Keratinocyte (primary cell): ENCODE data around the gene NRXN2. TPM values are rescaled to one million over a fixed set of nuclear protein-coding genes. Genes with fewer than 3 reads are reported as not detected.

Experiments used
- DNase-seq: peaks from one replicate; pipeline ENCODE4 v3.0.0-alpha.2; 2011; ENCODE audit warnings: low read depth, missing footprints, low spot score
- FAIRE-seq: peaks from 2 replicates; lab custom pipeline; 2011; peaks lifted over from hg19 to GRCh38; lab: Jason Lieb, UNC
- H2AFZ ChIP-seq: 2 replicates; pipeline ENCODE4 v1.6.0; 2012; ENCODE audit warnings: low read length, control low read depth, inconsistent platforms; ENCODE audit not compliant: control insufficient read depth
- H3K27ac ChIP-seq: 2 replicates; pipeline ENCODE4 v1.5.1; 2011; ENCODE audit warnings: low read length; ENCODE audit not compliant: control insufficient read depth, insufficient read depth
- H3K27me3 ChIP-seq: 3 replicates; pipeline ENCODE4 v1.6.0; 2011; ENCODE audit warnings: low read length; ENCODE audit not compliant: control insufficient read depth, insufficient read depth; ENCODE audit errors: extremely low read depth
- H3K36me3 ChIP-seq, 2 experiments: 2 replicates in 1 of 2; 3 replicates in 1 of 2; pipeline ENCODE4 v1.5.1; 2011; ENCODE audit warnings: low read length in 2 of 2, mild to moderate bottlenecking in 1 of 2; ENCODE audit not compliant: control insufficient read depth in 2 of 2, insufficient read depth in 2 of 2; ENCODE audit errors: extremely low read depth in 1 of 2
- H3K4me1 ChIP-seq: 3 replicates; pipeline ENCODE4 v1.5.1; 2011; ENCODE audit warnings: low read length; ENCODE audit not compliant: control insufficient read depth, insufficient read depth; ENCODE audit errors: extremely low read depth
- H3K4me2 ChIP-seq: 3 replicates; pipeline ENCODE4 v1.6.0; 2011; ENCODE audit warnings: low read depth, low read length; ENCODE audit not compliant: control insufficient read depth, insufficient read depth; ENCODE audit errors: extremely low read depth
- H3K4me3 ChIP-seq, 3 experiments: fragments of 200-600 bp in 1 of 3; sonication (generic) in 1 of 3; 2 replicates in 2 of 3; 3 replicates in 1 of 3; pipeline ENCODE4 v1.5.1; 2011 to 2016; ENCODE audit warnings: low read length in 3 of 3, mild to moderate bottlenecking in 3 of 3, control low read depth in 2 of 3, inconsistent platforms in 1 of 3, low read depth in 1 of 3, mixed read lengths in 1 of 3, mixed run types in 1 of 3, moderate library complexity in 1 of 3; ENCODE audit not compliant: control insufficient read depth in 2 of 3, insufficient read depth in 2 of 3; ENCODE audit errors: extremely low read depth in 1 of 3
- H3K79me2 ChIP-seq: 2 replicates; pipeline ENCODE4 v1.6.0; 2012; ENCODE audit warnings: low read length; ENCODE audit not compliant: control insufficient read depth, insufficient read depth
- H3K9ac ChIP-seq: 3 replicates; pipeline ENCODE4 v1.6.0; 2011; ENCODE audit warnings: low read length; ENCODE audit not compliant: control insufficient read depth, insufficient read depth; ENCODE audit errors: extremely low read depth
- H3K9me1 ChIP-seq: 3 replicates; pipeline ENCODE4 v1.6.0; 2011; ENCODE audit warnings: low read length; ENCODE audit not compliant: control insufficient read depth, insufficient read depth; ENCODE audit errors: extremely low read depth
- H3K9me3 ChIP-seq: 2 replicates; pipeline ENCODE4 v1.5.1; 2012; ENCODE audit warnings: low read depth, low read length; ENCODE audit not compliant: control insufficient read depth
- H4K20me1 ChIP-seq: 3 replicates; pipeline ENCODE4 v1.6.0; 2011; ENCODE audit warnings: low read length; ENCODE audit not compliant: control insufficient read depth, insufficient read depth; ENCODE audit errors: extremely low read depth
- EZH2 ChIP-seq: IDR thresholded peaks from one replicate; pipeline ENCODE4 v1.6.1; 2012; ENCODE audit warnings: inconsistent platforms, mild to moderate bottlenecking, low read length, moderate library complexity
- dilution Hi-C: fragments of 300-500 bp; cut with MboI; formaldehyde crosslinking; loops from one replicate; pipeline ENCODE4 v1.7.0; 2020; ENCODE audit warnings: low sequenced_read_pairs; ENCODE audit not compliant: extremely low pct_ligation_motif_present
- polyA plus RNA-seq, 5 experiments: library from polyadenylated mRNA; depleted of rRNA in 3 of 5; stranded (reverse) in 3 of 5; stranded (forward) in 1 of 5; unstranded in 1 of 5; fragments of >200 nt; gene quantifications; 1 replicate in 1 of 5; 2 replicates in 3 of 5; 3 replicates in 1 of 5; pipeline versions ENCODE4 v1.2.1 to v1.2.3, GENCODE V29; 2011 to 2012; ENCODE audit warnings: missing spikeins in 2 of 5, low read depth in 1 of 5, low replicate concordance in 1 of 5
- TF ChIP-seq, protein P1 (sequence below), 3 experiments: IDR thresholded peaks in 1 of 3; conservative IDR thresholded peaks in 1 of 3; optimal IDR thresholded peaks in 1 of 3; 2 replicates in 2 of 3; 3 replicates in 1 of 3; pipeline versions ENCODE3 to v1.5.1; 2011; ENCODE audit warnings: low read length in 3 of 3, mild to moderate bottlenecking in 3 of 3, moderate library complexity in 2 of 3, control low read depth in 1 of 3, inconsistent platforms in 1 of 3; ENCODE audit not compliant: insufficient read depth in 2 of 3; ENCODE audit errors: extremely low read depth in 1 of 3

The NRXN2 gene
- polyA plus RNA-seq, 1 donor (not counting 4 experiments of a cell fraction or from before 2014, with no cell fraction given) = not detected

DNA sequence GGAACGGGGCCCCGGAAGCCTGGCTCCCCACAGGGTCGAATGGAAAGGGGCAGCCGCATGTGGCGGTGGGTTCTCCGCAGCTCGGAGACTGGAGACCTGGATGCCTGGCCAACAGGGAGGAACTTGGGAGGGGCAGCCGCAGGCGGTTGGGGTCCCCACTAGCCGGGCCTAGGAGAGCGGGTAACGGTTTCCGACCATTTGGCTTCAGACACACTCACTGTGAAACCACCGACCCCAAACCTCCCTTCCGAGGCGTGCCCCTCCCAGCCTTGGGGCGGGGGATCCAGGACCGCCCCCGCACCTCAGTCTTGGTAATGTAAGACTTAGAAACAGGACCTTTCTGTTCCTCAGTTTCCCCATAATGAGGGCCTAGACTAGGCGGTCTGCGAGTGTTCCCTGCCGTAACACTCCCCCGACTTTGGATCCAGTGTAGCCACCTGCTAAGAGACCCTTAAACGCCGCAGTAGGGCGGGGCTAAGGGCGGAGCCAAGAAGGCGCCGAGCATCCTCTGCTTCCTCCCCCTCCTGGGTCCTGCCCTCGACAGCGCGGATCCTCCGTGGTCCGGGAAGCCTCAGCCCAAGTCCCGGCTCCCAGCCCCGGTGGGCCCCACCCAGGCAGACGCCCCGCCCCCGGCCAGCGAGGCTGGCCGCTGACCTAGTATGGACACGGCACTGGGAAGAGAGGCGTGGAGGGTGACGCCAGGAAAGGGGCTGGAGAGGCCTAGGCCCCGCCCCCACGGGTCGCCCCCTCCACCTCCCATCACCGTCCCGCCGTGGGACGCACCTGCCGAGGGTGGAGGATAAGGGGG lies 22.7 kb upstream of the NRXN2 start:
- no peak for FAIRE-seq

DNA sequence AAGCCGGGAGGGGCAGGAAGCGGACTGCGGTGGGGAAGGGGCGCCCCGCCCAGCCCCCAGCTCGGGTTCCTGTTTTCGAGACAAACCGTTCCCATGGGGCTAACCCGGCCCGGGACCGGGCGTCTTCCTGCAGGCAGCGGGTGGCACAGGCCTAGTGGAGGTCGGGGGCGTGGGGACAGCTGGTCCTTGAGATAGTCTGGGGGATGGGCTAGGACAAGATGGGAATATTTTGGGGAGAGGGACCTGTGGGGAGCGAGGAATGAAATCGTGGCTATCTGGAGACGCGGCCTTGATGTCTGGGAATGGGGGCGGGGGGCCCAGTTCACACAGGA lies 22.2 kb upstream of the NRXN2 start:
- H3K4me3 ChIP-seq = no peak overlapping the region
- no peak overlapping the region for H3K9ac ChIP-seq
- no peaks in the 10 kb centered on the region for H4K20me1 ChIP-seq
- no peaks in the 10 kb centered on the region for H3K9me1 ChIP-seq
- no peaks in the 10 kb centered on the region for H3K36me3 ChIP-seq
- H2AFZ ChIP-seq = no peak overlapping the region
- H3K79me2 ChIP-seq = no peaks in the 10 kb centered on the region
- H3K4me1 ChIP-seq = peaks cover 28% of the 10 kb centered on the region
- H3K27ac ChIP-seq = no peak overlapping the region
- H3K9me3 ChIP-seq = no peaks in the 10 kb centered on the region
- dilution Hi-C loops = no loop called here
- H3K4me2 ChIP-seq = peak overlapping the region; percentile 32
- DNase-seq (no peak), FAIRE-seq (no peak)
- peaks cover 66% of the 10 kb centered on the region for H3K27me3 ChIP-seq
- TF ChIP-seq, protein P1, sequence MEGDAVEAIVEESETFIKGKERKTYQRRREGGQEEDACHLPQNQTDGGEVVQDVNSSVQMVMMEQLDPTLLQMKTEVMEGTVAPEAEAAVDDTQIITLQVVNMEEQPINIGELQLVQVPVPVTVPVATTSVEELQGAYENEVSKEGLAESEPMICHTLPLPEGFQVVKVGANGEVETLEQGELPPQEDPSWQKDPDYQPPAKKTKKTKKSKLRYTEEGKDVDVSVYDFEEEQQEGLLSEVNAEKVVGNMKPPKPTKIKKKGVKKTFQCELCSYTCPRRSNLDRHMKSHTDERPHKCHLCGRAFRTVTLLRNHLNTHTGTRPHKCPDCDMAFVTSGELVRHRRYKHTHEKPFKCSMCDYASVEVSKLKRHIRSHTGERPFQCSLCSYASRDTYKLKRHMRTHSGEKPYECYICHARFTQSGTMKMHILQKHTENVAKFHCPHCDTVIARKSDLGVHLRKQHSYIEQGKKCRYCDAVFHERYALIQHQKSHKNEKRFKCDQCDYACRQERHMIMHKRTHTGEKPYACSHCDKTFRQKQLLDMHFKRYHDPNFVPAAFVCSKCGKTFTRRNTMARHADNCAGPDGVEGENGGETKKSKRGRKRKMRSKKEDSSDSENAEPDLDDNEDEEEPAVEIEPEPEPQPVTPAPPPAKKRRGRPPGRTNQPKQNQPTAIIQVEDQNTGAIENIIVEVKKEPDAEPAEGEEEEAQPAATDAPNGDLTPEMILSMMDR (optimal IDR thresholded peaks at IDR 0.05 in 1 of 3, IDR thresholded peaks at IDR 0.05 in 1 of 3, conservative IDR thresholded peaks at IDR 0.05 in 1 of 3; ENCODE audit: extremely low read depth in 1 of 3, insufficient read depth in 2 of 3, low read length in 3 of 3) = no peak
- peak; percentile 98 for TF ChIP-seq EZH2

More for the DNA sequence above, 22.7 kb upstream of the NRXN2 start:
- no peak overlapping the region for H2AFZ ChIP-seq
- dilution Hi-C loops = no loop called here
- no peaks in the 10 kb centered on the region for H3K79me2 ChIP-seq
- no peak overlapping the region for H3K4me3 ChIP-seq
- peaks cover 28% of the 10 kb centered on the region for H3K4me1 ChIP-seq
- peak; percentile 93 for TF ChIP-seq EZH2
- TF ChIP-seq, protein P1 (optimal IDR thresholded peaks at IDR 0.05 in 1 of 3, IDR thresholded peaks at IDR 0.05 in 1 of 3, conservative IDR thresholded peaks at IDR 0.05 in 1 of 3; ENCODE audit: extremely low read depth in 1 of 3, insufficient read depth in 2 of 3, low read length in 3 of 3) = no peak
- H3K36me3 ChIP-seq = no peaks in the 10 kb centered on the region
- no peak for DNase-seq
- no peaks in the 10 kb centered on the region for H4K20me1 ChIP-seq
- H3K4me2 ChIP-seq = peak overlapping the region; percentile 32
- no peaks in the 10 kb centered on the region for H3K9me1 ChIP-seq
- no peak overlapping the region for H3K27ac ChIP-seq
- no peaks in the 10 kb centered on the region for H3K9me3 ChIP-seq
- H3K9ac ChIP-seq = no peak overlapping the region
- peaks cover 61% of the 10 kb centered on the region for H3K27me3 ChIP-seq
